HG02884 (cell line): ENCODE results near the gene MUC5AC.
"Not testable (repeated sequence)": the region's sequence is repeated elsewhere in the genome, so short reads cannot be mapped to it uniquely, and the experiment has no call there.

ENCODE experiments used
- ATAC-seq: cut with Tn5 transposase; IDR thresholded peaks from one replicate; pipeline ENCODE4 v1.9.1; 2021; ENCODE audit warnings: mild to moderate bottlenecking, moderate library complexity; ENCODE audit not compliant: unreplicated experiment

The MUC5AC gene

DNA sequence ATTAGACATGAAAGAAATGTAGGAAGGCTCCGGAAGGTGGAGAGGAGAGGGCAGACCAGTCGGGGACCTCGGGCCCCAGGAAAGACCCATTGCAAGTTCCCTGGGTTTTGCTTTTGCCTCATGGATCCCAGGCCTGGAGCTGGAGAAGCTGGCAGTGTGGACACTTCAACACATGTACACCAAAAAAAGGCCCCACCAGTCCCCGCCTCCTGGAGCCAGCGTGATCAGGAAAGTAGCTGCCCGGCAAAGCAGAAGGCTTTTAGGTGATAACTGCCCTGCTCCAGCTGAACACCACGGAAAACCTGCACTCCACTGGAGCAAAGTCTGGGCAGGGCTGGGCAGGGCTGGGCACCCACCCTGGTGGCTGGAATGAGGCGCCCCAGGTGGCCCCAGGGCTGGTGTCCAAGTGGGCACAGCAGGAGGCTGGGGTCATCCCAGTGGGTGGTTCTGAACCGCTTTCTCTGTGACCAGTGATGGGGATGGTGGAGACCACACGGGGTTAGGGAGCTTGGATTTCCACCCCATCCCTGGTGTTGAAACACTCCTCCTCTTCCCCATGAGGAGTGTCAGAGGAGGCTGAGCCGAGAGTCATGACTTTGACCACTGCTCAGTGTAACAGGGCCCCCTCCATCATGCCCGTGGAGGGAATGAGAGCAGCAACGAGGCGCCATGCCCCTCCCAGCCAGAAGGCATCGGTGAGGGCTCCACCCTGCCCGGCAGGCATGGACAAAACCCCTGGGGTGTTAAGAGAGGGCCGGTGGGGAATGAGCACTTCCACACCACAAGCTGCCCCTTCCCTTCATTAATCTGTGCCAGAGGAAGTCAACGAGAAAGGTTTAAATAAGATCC, 16.9 kb upstream of the MUC5AC start:
- no peak for ATAC-seq

DNA sequence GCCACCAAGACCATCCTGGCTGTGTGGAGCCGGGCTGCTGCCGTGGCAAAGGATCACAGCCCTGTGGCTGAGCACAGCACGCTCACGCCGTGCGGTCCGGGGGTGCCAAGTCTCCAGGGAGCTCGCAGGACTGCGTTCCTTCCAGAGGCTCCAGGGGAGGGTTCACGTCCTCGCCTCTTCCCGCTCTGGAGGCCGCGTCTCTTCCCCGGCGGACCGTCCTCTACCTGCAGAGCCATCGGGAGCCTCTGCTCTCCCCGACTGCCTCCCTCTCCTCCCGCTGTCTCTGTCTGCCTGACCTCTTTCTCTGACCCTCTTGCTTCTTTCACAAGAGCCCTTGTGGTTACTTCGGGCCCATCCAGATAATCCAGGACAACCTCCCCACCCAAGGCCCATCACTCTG, 11.4 kb upstream of the MUC5AC start:
- no peak for ATAC-seq

DNA sequence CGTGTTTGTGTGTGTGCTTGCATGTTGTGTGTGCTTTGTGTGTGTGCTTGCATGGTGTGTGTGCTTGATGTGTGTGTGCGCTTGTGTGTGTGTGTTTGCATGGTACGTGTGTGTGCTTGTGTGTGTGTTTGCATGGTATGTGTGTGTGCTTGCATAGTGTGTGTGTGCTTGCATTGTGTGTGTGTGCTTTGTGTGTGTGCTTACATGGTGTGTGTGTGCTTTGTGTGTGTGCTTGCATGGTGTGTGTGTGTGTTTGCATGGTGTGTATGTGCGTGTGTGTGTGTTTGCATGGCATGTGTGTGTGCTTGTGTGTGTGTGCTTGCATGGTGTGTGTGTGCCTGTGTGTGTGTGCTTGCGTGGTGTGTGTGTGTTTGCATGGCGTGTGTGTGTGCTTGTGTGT, 10.0 kb upstream of the MUC5AC start:
- ATAC-seq: no peak

DNA sequence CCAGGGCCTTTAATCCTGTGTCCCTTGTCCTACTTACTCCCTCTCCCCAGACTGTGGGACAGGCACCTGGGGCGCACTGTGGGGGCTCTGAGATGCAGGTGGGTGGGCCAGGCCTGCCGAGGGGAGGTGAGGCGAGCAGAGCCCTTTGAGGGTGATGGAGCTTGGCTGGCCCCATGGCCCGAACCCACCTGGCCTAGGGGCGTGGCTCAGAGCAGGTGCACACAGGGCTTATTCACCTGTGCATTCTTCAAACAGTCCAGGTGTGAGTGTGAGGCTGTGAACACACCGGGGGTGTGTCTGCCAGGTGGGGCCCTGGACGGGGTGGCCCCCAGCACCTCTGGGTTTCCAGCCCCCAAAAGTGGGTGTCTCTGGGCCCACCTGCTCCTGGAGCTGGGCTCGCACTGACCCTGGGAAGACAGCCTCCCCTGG, 9.0 kb upstream of the MUC5AC start:
- ATAC-seq: no peak

DNA sequence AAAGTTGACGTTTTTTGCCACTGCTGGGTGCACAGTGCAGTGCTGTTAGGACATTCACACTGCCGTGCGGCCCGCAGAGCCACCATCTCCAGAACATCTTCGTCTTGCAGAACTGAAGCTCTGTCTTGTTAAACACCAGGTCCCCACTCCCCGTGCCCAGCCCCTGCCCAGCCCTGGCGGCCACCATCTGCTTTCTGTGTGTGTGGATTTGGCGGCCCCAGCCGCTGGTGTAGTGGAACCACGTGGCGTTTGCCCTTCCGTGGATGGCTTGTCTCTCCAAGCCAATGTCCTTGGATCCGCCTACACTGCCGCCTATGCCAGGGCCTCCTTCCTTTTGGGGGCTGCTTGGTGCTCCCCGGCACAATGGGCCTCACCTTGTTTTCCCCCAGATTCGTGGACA, 8.2 kb upstream of the MUC5AC start:
- ATAC-seq: no peak

DNA sequence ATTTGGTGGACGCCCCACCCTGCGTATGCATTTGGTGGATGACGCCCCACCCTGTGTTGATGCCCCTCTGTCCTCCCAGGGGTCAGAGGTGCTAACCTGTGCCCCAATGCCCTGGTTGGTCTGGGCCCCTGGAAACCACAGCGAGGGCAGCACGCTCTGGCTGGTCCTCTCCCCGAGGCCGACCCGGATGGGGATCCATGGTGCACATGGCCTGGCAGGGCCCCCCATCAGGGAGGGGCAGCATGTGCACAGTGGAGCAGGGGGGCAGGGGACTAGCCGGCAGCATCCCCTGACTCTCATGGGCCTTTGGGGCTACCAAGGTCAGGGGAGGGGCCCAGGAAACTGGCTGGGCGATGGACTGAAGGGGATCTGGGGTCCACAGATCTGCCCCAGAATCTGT, 7.6 kb upstream of the MUC5AC start:
- no peak for ATAC-seq

DNA sequence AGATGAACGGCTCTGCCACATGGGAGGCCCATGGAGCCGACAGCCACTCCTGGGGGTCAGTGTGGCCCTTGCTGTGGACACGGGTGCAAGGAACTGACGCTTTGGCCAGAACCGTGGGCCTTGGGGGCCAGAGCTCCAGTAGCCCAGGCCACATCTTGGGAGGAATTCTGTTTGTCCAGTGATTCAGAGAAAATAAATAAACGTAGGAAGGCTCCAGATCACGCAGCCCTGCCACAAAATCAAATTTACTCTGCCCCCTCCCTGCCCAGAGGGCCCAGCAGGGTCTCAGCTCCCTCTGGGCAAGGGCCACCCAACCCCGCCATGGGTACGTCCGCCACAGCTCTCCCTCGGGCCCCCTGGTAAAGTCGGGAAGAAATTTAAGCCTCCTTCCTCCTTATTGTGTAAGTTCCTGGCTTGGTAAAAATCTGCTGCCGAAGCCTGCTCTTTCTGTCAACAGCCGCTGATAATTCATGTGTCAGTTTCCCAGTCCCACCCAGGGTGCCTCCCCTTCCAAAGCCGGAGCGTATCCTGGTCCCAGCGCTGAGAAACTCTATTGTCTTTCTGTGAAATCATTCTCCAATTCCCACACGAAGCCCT, 6.9 kb upstream of the MUC5AC start:
- no peak for ATAC-seq

DNA sequence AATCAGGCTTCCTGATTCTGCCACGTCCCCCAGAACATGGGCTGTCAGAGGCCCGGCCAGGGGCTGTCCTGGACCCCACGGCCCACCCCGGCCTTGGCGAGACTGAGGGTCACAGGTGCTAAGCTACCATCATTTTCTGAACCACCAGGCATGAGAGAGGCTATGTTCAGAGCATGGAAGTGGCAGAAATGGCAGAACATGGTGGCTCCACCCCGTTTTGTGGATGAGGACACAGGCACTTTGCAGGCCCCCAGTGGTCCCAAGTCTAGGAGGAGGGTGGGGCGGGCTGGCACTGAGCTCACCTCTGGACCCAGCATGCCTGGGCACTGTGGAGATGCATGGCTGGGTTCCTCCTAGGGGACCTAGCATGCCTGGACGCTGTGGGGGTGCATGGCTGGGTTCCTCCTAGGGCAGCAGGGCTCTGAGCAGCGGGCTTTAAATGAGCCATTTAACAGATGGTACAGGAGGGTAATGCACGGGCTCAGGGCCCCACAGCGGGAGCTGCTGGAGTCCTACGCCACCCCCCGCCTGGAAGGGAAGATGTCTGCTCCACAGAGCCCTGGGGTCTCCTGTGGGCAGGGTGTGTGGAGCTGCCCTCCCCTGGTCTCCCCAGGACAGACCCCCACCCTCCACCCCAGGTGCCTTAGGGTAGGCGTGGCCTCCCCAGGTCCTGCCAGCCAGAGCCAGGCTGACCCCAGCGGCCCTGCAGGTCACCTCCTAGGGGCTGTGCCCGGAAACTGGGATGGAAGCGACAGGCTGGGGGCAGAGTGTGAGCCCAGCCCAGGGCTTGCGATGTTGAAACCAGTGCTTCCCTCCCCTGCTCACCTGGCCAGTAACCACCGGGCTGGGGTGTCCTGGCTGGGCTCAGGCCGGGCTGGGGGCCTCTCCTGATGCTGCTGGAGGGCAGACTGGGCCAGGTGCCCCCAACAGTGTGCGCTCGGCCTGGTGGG, 6.1 kb upstream of the MUC5AC start:
- ATAC-seq: no peak

DNA sequence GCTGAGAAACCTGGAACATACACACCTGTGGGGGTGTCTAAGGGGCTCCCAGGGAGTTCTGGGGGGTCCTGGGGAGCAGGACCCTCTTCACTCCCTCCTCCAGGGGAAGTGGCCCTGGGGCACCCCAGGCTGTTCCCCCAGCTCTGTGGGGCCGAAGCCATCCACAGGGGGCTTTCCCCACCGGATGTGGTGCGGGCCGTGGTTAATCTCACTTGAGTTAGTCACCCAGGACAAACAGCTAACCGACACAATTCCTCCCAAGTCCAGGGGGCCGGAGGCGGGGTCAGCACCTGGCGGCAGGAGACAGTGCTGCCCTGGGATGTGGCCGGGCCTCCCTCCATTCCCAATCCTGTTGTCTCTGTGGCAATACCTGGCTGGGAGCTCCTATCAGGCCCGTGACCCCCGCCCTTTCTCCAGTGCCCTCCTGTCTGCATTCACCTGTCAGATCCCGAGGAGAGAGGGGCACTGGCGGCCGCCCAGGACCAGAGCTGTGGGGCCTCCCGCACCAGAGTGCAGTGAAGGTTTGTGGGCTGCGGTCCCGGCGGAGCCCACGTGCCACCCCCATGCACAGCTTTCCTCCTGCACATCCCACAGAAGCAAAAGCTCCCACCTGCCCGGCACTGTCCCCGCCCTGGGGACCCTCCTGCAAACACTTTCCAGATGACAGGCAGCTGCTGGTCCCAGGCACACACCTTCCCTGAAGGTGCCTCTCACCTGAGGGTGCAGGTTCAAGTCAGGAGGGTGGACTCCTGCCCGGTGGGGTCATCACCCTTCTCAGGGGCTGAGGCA, 5.2 kb upstream of the MUC5AC start:
- ATAC-seq: no peak

DNA sequence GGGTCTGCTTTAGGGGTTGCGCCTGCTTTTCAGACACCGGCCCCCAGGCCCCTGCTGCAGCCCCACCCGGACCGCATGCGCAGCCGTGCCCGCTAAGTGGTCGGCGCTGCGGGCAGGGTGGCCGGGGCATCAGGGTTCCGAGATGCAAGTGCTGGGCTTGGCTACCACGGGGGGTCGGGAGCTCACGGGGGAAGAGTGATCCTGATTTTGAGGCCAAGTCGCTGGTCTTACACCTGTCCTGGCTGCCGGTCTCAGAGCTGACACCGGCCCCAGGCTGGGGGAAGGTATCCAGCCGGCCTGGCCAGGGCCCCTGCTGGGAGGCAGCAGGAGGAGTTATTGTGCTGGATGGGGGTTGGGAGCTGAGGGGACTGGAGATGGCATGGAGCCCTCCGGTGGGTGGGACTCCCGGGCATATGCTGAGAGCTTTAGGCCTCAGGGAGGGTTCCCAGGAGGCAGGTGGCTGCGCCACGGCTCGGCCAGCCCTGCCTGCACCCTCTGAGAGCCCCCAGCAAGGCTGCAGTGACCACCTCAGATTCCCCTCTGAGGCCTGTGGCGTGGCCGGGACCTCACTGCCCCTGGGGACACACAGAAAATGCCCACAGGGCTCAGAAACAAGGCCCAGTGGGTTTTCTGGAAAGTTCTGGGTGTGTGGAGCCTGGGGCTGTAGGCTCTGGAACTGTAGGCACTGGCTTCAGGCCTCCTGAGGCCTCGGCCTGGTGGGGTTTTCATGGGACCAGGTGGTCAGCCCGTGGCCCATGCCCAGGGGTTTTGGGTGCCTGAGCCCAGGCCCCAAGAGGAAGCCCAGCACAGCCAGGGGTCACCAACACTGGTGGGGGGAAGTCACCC, 4.4 kb upstream of the MUC5AC start:
- ATAC-seq: no peak

DNA sequence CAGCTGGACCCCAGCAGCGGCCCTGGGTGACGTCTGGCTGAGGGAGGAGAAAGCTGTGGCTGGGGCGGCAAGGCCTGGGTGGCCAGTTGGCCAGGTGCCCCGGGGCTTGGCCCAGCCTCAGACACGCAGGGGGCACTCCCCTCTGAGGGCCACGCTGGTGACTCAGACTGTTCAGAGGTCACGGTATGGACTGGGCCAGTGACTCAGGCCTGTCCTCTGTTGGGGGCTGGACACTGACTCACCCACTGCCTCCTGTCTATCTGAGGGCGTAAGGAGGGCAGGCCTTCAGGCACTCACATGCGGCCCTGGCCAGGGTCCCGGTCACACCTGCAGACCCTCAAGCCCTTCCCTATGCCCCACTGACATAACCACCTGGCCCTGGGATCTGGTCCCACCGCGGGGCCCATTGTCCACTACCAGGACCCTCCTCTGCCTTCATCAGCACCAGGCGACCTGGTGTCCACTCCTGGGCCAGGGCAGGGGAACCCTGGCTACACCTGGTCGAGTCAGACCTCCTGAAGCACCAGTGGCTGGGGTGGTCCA, 3.7 kb upstream of the MUC5AC start:
- ATAC-seq: no peak

DNA sequence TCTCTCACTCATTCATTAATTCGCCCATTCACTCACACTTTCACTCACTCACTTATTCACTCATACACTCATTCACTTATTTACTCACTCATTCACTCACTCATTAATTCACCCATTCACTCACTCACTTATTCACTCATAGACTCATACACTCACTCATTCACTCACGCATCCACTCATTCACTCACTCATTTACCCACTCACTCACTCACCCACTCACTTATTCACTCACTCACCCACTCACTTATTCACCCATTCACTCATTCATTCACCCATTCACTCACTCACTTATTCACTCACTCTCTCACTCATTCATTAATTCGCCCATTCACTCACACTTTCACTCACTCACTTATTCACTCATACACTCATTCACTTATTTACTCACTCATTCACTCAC, 3.1 kb upstream of the MUC5AC start:
- not testable (repeated sequence) for ATAC-seq

DNA sequence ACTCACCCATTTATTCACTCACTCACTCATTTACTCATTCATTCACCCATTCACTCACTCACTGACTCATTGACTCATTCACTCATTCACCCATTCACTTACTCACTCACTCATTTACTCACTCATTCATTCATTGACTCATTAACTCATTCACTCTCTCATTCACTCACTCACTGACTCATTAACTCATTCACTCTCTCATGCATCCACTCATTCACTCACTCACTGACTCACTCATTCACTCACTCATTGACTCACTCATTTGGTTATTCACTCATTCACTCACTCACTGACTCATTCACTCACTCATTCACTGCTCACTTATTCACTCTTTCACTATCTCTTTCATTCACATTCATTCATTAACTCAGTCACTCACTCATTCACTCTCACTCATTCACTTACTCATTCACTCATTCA, 2.5 kb upstream of the MUC5AC start:
- no peak for ATAC-seq

DNA sequence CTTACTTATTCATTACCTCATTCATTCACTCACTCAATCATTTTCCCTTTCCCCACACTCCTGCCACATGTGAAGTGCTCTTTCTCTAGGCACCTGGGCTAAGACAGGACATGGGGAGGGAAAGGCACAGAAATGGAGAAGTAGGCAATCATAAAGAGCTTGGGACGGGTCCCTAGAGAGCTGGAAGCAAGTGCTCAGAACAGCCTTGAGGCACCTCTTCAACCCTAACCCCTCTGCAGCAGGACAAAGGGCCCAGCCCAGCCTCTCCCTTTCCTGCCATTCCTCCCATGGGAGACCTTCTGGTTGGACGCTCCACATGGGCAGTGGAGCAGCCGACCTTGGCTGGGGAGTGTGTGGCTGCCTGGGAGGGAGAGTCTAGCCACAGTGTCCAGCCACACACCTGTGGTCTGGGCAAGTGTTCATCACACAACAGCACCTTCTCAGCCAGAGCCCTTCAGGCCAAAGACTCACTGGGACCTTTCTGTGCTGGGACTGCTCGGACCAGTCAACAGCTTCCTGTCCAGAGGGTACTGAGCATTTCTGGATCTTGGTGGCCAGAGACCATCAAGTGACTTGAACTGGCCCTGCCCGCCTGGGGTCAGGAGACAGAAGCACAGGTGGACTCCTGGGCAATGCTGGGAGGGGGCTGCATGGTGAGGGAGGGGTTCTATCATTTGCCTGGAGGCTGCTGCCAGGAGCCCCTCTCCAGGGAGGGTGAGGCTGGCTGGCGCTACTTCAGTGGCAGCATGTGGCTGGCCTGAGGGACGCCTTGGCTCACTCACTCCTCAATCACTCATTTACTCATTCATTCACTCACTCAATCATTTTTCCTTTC, 1.0 kb upstream of the MUC5AC start:
- ATAC-seq: no peak

DNA sequence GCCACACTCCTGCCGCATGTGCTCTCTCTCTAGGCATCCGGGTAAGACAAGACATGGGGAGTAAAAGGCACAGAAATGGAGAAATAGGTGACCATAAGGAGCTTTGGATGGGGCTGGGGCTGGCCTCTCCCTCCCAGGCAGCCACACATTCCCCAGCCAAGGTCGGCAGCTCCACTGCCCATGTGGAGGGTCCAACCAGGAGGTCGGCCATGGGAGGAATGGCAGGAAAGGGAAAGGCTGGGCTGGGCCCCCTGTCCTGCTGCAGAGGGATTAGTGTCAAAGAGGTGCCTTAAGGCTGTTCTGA, 460 bp upstream of the MUC5AC start:
- no peak for ATAC-seq

DNA sequence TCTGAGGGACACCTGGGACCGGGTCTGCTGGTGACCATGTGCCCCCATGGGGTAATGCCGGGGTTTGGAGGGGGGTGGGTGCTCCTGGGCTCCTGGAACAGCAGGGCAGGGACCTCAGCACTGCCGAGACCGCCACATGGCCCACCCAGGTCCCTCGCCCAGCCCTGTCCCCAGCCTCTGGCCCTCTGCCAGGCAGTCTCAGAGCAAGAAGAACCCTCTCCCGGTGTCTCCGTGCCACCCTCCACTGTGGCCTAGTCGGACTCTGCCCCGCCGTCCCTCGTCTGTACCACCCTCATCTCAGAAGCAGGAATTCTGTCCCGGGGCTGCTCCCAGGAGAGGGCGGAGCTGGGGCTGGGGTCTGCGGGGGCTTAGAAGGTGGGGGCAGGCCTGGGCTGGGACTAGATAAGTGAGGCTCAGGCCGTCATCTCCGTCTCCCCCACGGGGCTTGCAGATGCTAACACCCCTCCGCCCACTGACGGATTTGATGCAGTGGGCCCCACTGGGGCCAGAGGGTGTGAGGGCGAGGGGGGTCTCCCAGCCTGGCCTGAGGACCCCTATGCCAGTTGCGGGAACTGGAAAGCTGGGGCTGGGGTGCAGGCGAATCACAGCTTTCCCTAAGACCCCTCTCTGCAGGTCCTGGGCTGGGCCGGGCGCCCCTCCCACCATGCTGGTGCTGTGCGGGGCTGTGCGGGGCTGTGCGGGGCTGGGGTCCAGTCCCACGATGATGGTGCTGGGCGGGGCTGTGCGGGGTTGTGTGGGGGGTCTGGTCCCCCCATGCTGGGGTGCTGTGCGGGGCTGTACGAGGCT, 1.1 kb downstream of the MUC5AC start:
- ATAC-seq: no peak

DNA sequence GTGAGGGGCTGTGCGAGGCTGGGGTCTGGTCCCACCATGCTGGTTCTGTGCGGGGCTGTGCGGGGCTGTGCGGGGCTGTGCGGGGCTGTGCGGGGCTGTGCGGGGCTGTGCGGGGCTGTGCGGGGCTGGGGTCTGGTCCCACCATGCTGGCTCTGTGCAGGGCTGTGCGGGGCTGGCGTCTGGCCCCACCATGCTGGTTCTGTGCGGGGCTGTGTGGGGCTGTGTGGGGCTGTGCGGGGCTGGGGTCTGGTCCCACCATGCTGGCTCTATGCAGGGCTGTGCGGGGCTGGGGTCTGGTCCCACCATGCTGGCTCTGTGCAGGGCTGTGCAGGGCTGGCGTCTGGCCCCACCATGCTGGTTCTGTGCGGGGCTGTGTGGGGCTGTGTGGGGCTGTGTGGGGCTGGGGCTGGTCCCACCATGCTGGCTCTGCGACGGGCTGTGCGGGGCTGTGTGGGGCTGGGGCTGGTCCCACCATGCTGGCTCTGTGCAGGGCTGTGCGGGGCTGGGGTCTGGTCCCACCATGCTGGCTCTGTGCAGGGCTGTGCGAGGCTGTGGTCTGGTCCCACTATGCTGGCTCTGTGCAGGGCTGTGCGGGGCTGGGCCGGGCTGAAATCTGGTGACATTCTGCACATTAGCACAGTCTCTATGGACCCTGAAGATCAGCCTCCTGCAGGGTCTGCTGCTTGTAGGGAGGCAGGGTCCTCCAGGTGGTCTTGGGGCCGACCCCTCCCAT, 1.9 kb downstream of the MUC5AC start:
- ATAC-seq: not testable (repeated sequence)
